ENCODE results near the gene PAK6.

DNA sequence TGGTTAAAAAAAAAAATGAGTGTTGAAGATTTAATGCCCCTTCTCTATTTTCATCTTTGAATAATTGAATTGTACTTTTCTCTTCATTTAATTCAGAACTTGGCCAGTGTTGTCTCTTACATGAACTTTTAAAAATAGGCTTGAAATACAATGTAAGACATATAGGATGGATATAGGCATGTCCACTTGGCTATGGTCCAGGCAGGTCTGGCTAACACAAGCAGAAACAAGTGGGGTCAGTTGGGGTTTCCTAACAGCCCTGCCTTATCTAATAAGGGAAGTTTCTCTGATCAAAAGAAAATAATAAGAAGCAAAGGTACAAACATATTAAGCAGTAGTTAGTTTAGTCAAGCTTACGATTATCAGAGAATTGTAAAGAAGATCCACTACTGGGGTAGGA is 19.1 kb upstream of the PAK6 start:
- TF ChIP-seq, protein P1, sequence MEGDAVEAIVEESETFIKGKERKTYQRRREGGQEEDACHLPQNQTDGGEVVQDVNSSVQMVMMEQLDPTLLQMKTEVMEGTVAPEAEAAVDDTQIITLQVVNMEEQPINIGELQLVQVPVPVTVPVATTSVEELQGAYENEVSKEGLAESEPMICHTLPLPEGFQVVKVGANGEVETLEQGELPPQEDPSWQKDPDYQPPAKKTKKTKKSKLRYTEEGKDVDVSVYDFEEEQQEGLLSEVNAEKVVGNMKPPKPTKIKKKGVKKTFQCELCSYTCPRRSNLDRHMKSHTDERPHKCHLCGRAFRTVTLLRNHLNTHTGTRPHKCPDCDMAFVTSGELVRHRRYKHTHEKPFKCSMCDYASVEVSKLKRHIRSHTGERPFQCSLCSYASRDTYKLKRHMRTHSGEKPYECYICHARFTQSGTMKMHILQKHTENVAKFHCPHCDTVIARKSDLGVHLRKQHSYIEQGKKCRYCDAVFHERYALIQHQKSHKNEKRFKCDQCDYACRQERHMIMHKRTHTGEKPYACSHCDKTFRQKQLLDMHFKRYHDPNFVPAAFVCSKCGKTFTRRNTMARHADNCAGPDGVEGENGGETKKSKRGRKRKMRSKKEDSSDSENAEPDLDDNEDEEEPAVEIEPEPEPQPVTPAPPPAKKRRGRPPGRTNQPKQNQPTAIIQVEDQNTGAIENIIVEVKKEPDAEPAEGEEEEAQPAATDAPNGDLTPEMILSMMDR (IDR thresholded peaks at IDR 0.05): no peak
- no peak for TF ChIP-seq POLR2A (IDR thresholded peaks at IDR 0.05)
